Neutrophil (primary cell): ENCODE results near the gene GATD1.

ENCODE experiments used
- H3K27ac ChIP-seq: fragments of 200-600 bp; sonication (generic); 2 replicates; pipeline ENCODE4 v1.5.1; 2016; ENCODE audit warnings: mild to moderate bottlenecking, moderate library complexity
- H3K27me3 ChIP-seq: fragments of 200-600 bp; sonication (generic); 2 replicates; pipeline ENCODE4 v1.6.0; 2016; ENCODE audit warnings: mild to moderate bottlenecking
- H3K36me3 ChIP-seq: fragments of 200-600 bp; sonication (generic); 2 replicates; pipeline ENCODE4 v1.5.1; 2017
- H3K4me1 ChIP-seq, 2 experiments: fragments of 200-600 bp in 1 of 2; sonication (generic) in 1 of 2; 1 replicate in 1 of 2; 2 replicates in 1 of 2; pipeline versions ENCODE4 v1.5.1 to v1.6.1; 2013 to 2016; ENCODE audit warnings: low read depth in 1 of 2, low read length in 1 of 2, mild to moderate bottlenecking in 1 of 2, moderate library complexity in 1 of 2; ENCODE audit not compliant: control insufficient read depth in 1 of 2, insufficient read depth in 1 of 2
- H3K4me3 ChIP-seq, 2 experiments: fragments of 200-600 bp in 1 of 2; sonication (generic) in 1 of 2; 1 replicate in 1 of 2; 2 replicates in 1 of 2; pipeline ENCODE4 v1.5.1; 2013 to 2016; ENCODE audit warnings: low read depth in 1 of 2, low read length in 1 of 2, mild to moderate bottlenecking in 1 of 2, moderate library complexity in 1 of 2
- H3K9me3 ChIP-seq: fragments of 200-600 bp; sonication (generic); 2 replicates; pipeline ENCODE4 v1.5.1; 2016
- CTCF ChIP-seq: fragments of 200-600 bp; sonication (generic); IDR thresholded peaks from 2 replicates; pipeline ENCODE4 v1.5.1; 2016; ENCODE audit warnings: antibody characterized with exemption

GATD1 gene

GRCh38 chr11:769887-770641 lies 7.2 kb downstream of the GATD1 start:
- no peaks in the 10 kb centered on the region for H3K9me3 ChIP-seq
- H3K27ac ChIP-seq: no peak overlapping the region
- H3K4me1 ChIP-seq: peaks cover 0 to 2% of the 10 kb centered on the region in 2 experiments
- TF ChIP-seq CTCF: no peak
- H3K36me3 ChIP-seq: peaks cover 31% of the 10 kb centered on the region
- no peaks in the 10 kb centered on the region for H3K27me3 ChIP-seq
- no peak overlapping the region for H3K4me3 ChIP-seq

GRCh38 chr11:767238-767637 lies 10.0 kb downstream of the GATD1 start:
- Histone ChIP-seq H3K4me1 (peaks cover 6 to 9% of the 10 kb centered on the region in 2 experiments), H3K27me3 (no peaks in the 10 kb centered on the region), H3K36me3 (peaks cover 55% of the 10 kb centered on the region), H3K4me3 (no peak overlapping the region), H3K9me3 (peaks cover 12% of the 10 kb centered on the region), H3K27ac (no peak overlapping the region)
- no peak for TF ChIP-seq CTCF

GRCh38 chr11:766936-767210 lies 10.4 kb downstream of the GATD1 start:
- Histone ChIP-seq H3K4me3 (no peak overlapping the region), H3K27ac (peak overlapping the region; percentile 59), H3K36me3 (peaks cover 59% of the 10 kb centered on the region), H3K4me1 (peaks cover 6 to 9% of the 10 kb centered on the region in 2 experiments), H3K9me3 (peaks cover 12% of the 10 kb centered on the region), H3K27me3 (no peaks in the 10 kb centered on the region)
- no peak for TF ChIP-seq CTCF

- H3K4me1 ChIP-seq: peaks cover 6 to 9% of the 10 kb centered on the region in 2 experiments
- H3K27ac ChIP-seq: peak overlapping the region; percentile 59
- H3K27me3 ChIP-seq: no peaks in the 10 kb centered on the region
- no peak overlapping the region for H3K4me3 ChIP-seq
- no peak for TF ChIP-seq CTCF
- peaks cover 62% of the 10 kb centered on the region for H3K36me3 ChIP-seq
- H3K9me3 ChIP-seq: peaks cover 12% of the 10 kb centered on the region
Observed at GRCh38 chr11:766106-766935, 11.0 kb downstream of the GATD1 start.

GRCh38 chr11:765802-766091 lies 11.5 kb downstream of the GATD1 start:
- no peak for TF ChIP-seq CTCF
- Histone ChIP-seq H3K27me3 (no peaks in the 10 kb centered on the region), H3K36me3 (peaks cover 62% of the 10 kb centered on the region), H3K9me3 (peaks cover 12% of the 10 kb centered on the region), H3K4me1 (peaks cover 6 to 9% of the 10 kb centered on the region in 2 experiments), H3K4me3 (no peak overlapping the region), H3K27ac (peak overlapping the region; percentile 59)
